HuH-7 (cell line): ENCODE measurements around the gene BAIAP2L2.
"Not testable (repeated sequence)": the region's sequence is repeated elsewhere in the genome, so short reads cannot be mapped to it uniquely, and the experiment has no call there.

Experiments used
- DNase-seq: peaks from one replicate; pipeline ENCODE4 v3.0.0; 2011; ENCODE audit warnings: low spot score

Gene BAIAP2L2

DNA sequence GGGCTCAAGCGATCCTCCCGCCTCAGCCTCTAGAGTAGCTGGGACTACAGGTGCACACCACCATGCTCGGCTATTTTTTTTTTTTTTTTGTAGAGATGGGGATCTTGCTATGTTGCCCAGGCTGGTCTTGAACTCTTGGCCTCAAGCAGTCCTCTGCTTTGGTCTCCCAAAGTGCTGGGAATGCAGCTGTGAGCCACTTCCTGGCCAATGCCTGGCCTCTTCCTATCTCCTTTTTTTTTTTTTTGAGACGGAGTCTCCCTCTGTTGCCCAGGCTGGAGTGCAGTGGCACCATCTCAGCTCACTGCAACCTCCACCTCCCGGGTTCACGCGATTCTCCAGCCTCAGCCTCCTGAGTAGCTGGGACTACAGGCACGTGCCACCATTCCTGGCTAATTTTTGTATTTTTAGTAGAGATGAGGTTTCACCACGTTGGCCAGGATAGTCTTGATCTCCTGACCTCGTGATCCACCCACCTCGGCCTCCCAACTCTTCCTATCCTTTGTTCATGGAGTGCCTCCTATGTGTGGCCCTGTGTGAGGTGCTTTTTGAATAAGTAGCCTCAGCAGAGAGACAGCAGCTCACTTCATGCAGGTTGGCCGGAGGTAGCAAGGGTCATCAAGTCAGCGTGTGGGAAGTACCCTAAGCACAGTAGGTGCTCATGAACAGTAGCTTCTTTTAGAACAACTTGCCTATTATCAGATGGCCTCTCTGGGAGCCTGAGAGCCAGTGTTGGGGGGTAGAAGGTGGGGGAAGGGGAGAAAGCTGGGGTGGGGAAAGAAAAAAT, 72.9 kb downstream of the BAIAP2L2 start:
- not testable (repeated sequence) for DNase-seq

- DNase-seq = no peak
Measured at GRCh38 chr22:38036392-38037062, 74.0 kb downstream of the BAIAP2L2 start.

- DNase-seq = no peak
Measured at GRCh38 chr22:38035530-38035885, 75.0 kb downstream of the BAIAP2L2 start.
